ENCODE data around the gene ADRA2C.

Gene ADRA2C

DNA sequence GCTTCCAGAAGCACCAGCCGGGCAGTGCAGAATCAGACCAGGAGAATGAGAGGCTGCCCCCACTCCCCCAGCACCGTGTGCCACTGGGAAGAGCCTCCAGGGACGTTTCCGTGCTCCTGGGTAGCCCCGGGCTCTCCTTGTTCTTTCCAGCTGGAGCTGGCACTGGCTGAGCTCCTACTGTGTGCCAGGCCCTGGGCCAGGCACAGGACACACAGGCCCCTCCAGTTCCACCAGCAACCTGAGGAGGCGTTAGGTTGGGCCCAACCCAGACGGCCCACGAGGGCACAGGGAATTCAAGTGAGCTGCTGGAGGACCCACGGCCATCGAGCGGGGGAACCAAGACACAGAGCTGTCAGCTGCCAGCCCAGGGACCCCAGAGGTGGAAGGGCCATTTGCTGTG is 15.9 kb upstream of the ADRA2C start:
- TF ChIP-seq ZFX (IDR thresholded peaks at IDR 0.05; ENCODE audit: borderline replicate concordance): no peak
- TF ChIP-seq, protein P1, sequence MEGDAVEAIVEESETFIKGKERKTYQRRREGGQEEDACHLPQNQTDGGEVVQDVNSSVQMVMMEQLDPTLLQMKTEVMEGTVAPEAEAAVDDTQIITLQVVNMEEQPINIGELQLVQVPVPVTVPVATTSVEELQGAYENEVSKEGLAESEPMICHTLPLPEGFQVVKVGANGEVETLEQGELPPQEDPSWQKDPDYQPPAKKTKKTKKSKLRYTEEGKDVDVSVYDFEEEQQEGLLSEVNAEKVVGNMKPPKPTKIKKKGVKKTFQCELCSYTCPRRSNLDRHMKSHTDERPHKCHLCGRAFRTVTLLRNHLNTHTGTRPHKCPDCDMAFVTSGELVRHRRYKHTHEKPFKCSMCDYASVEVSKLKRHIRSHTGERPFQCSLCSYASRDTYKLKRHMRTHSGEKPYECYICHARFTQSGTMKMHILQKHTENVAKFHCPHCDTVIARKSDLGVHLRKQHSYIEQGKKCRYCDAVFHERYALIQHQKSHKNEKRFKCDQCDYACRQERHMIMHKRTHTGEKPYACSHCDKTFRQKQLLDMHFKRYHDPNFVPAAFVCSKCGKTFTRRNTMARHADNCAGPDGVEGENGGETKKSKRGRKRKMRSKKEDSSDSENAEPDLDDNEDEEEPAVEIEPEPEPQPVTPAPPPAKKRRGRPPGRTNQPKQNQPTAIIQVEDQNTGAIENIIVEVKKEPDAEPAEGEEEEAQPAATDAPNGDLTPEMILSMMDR (IDR thresholded peaks at IDR 0.05): no peak
- no peak overlapping the region for H3K27ac ChIP-seq

DNA sequence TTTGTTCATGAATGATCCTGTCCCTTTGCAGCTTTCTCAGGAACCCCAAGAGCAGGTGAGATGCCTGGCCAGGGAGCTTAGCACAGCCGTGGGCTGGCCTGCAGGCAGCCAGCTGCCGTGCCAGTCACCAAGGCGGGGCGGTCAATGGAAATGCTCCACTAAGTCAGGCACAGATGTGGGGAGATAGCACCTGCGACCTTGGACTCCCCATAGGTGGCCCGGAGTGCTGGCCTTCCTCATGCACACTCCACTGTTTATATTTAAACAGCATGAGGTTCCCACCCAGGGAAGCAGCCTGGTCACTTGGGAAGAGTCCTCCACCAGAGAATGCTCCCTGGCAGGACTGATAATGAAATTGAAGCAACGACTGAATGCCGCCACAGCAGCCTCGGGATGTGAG is 14.2 kb upstream of the ADRA2C start:
- TF ChIP-seq ZFX (IDR thresholded peaks at IDR 0.05; ENCODE audit: borderline replicate concordance): no peak
- TF ChIP-seq, protein P1 (IDR thresholded peaks at IDR 0.05): no peak
- H3K27ac ChIP-seq: no peak overlapping the region

DNA sequence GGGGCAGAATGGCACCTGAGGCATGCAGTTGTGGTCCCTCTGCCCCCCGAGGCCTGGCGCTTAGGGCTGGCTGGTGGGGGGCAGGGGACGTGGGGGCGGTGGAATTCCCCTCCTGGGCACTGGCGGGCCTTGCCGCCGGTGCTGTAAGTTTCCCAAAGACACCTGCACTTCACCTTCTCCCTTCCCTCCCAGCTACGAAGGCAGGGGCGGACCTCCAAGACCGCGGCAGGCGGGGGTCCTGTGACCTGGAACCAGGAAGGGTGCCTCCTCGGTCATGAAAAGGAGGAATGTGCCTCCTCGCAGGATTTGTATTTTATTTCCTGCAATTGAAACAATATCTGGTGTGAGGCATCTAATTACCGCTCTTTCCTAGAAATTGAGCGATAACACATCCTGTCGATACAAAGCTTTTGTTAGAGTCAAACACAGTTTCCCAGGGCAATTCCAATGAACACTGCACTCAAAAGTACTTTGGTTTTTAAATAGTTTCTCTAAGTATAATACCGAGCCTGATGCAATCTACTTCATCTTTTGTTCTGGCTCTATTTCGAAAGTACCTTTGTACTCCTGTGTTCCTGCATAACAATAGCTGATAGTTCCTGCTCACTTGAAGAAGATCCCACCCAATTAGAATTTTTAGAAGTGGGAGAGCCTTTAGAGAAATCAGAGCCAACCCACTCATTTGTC is 12.3 kb upstream of the ADRA2C start:
- TF ChIP-seq, protein P1 (IDR thresholded peaks at IDR 0.05): no peak
- no peak for TF ChIP-seq ZFX (IDR thresholded peaks at IDR 0.05; ENCODE audit: borderline replicate concordance)
- H3K27ac ChIP-seq: no peak overlapping the region

DNA sequence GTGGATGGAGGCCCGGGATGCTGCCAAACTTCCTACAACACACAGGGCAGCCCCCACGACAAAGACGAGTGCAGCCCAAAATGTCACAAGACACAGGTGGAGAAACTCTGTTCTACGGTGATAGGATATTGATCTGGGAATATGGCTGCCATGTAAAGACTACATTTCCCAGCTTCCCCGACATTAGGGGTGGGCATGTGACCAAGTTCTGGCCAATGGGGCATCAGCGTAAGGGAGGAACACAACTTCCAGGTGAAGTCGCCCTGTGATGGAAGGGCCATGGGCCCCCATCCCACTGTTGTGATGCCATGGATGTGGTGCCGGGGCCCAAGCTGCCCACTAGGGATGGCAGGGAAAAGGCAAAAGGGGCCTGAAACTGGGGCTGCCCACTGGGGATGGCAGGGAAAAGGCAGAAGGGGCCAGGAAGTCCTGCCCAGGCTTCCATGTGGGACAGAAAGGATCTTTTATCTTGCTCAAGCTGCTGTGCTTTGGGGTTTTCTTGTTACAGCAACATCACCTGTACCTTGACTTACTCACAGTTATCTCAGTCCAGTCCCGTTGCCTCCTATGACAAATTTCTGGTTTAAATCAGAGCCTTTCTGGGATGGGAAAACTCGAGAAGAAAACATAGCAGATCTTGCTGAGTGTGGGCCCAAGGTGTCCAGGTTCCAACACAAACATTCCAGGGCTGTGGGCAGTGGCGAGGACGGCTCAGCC is 9.7 kb upstream of the ADRA2C start:
- TF ChIP-seq, protein P1 (IDR thresholded peaks at IDR 0.05): no peak
- TF ChIP-seq ZFX (IDR thresholded peaks at IDR 0.05; ENCODE audit: borderline replicate concordance): no peak
- H3K27ac ChIP-seq: no peak overlapping the region

DNA sequence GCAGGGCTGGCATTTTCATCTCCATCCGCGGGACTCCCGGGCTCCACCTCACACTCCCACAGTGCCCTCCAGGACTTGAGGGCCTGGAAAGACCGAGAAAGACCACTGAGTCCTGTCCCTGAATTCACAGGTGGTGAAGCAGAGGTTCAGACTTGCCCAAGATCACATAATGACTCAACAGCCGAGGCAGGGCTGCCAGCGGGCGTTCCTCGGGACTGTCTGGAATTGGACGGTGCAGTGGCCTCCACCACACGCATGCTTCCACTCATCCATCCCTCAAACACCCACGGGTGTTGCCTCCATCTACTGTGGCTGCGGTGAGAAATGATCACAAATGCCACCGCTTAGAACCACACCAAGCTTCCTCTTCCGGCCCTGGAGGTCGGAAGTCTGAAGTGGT is 6.9 kb upstream of the ADRA2C start:
- no peak overlapping the region for H3K27ac ChIP-seq
- TF ChIP-seq, protein P1 (IDR thresholded peaks at IDR 0.05): no peak
- TF ChIP-seq ZFX (IDR thresholded peaks at IDR 0.05; ENCODE audit: borderline replicate concordance): no peak

DNA sequence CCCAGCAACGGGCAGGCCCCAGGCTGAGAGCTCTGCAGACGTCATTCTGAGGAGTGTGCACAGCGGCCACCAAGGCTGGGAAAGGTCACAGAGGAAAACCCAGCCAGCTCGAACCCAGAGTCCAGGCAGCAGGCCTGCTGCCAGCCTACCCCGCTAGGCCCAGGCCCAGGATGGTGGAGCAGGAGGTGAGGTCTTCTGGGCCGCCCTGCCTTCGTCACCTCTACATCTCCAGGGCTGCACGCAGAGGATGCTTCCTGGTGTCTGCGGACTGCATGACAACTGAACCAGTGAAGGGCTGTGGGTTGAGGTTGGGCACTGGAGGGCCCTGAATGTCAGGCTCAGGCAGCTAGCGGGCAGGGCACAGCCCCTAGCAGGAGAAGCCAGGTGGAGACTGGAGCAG is 5.8 kb upstream of the ADRA2C start:
- no peak for TF ChIP-seq ZFX (IDR thresholded peaks at IDR 0.05; ENCODE audit: borderline replicate concordance)
- TF ChIP-seq, protein P1 (IDR thresholded peaks at IDR 0.05): no peak
- no peak overlapping the region for H3K27ac ChIP-seq

DNA sequence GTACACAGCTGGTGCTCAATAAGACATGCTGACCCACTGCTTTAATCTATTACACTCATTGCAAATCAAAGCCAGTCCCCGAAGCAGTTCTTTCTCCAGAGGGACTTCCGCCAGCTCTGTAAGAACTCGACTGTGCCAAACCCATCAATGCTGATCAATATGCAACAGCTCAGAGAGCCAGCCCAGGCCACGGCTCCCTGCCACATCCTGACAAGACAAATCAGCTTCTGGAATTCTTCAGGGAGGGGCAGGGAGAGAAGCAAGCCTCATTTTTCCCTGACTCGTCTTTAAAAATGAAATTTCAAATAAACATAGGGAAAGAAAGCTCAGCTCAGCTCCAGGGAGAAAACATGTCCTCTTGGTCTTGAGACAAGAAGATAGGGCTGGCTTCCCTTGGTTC is 5.3 kb upstream of the ADRA2C start:
- no peak overlapping the region for H3K27ac ChIP-seq
- TF ChIP-seq ZFX (IDR thresholded peaks at IDR 0.05; ENCODE audit: borderline replicate concordance): no peak
- TF ChIP-seq, protein P1 (IDR thresholded peaks at IDR 0.05): no peak
